ENCODE data around the gene ZBTB12.
A peak's percentile ranks its signal among the peaks of the same experiment; 100 is the strongest.
"Not testable (repeated sequence)": the region's sequence is repeated elsewhere in the genome, so short reads cannot be mapped to it uniquely, and the experiment has no call there.

ZBTB12 gene

GRCh38 chr6:31920811-31921210 lies 18.9 kb upstream of the ZBTB12 start:
- DNase-seq (ENCODE audit: low spot score): no peak

- DNase-seq (ENCODE audit: low spot score): no peak
Measured at GRCh38 chr6:31919624-31920303, 17.9 kb upstream of the ZBTB12 start.

GRCh38 chr6:31918069-31918720 lies 16.3 kb upstream of the ZBTB12 start:
- DNase-seq (ENCODE audit: low spot score): no peak

GRCh38 chr6:31915756-31916155 lies 13.9 kb upstream of the ZBTB12 start:
- DNase-seq (ENCODE audit: low spot score): no peak

GRCh38 chr6:31915351-31915750 lies 13.5 kb upstream of the ZBTB12 start:
- no peak for DNase-seq (ENCODE audit: low spot score)

GRCh38 chr6:31911826-31912585 lies 10.1 kb upstream of the ZBTB12 start:
- no peak for DNase-seq (ENCODE audit: low spot score)

- DNase-seq (ENCODE audit: low spot score): not testable (repeated sequence)
Measured at GRCh38 chr6:31909298-31909697, 7.4 kb upstream of the ZBTB12 start.

- no peak for DNase-seq (ENCODE audit: low spot score)
Measured at GRCh38 chr6:31908791-31909190, 6.9 kb upstream of the ZBTB12 start.

- not testable (repeated sequence) for DNase-seq (ENCODE audit: low spot score)
Measured at GRCh38 chr6:31908255-31908654, 6.4 kb upstream of the ZBTB12 start.

GRCh38 chr6:31907158-31907813 lies 5.4 kb upstream of the ZBTB12 start:
- DNase-seq (ENCODE audit: low spot score): no peak

- DNase-seq (ENCODE audit: low spot score): not testable (repeated sequence)
Measured at GRCh38 chr6:31906727-31907126, 4.8 kb upstream of the ZBTB12 start.

- DNase-seq (ENCODE audit: low spot score): no peak
Measured at GRCh38 chr6:31906122-31906521, 4.2 kb upstream of the ZBTB12 start.

GRCh38 chr6:31905041-31905440 lies 3.2 kb upstream of the ZBTB12 start:
- no peak for DNase-seq (ENCODE audit: low spot score)

- no peak for DNase-seq (ENCODE audit: low spot score)
Measured at GRCh38 chr6:31903957-31904356, 2.1 kb upstream of the ZBTB12 start.

GRCh38 chr6:31901415-31901952 lies 402 bp downstream of the ZBTB12 start:
- no peak for DNase-seq (ENCODE audit: low spot score)

GRCh38 chr6:31900917-31901414 lies 920 bp downstream of the ZBTB12 start:
- DNase-seq (ENCODE audit: low spot score): no peak

- no peak for DNase-seq (ENCODE audit: low spot score)
Measured at GRCh38 chr6:31899882-31900722, 1.8 kb downstream of the ZBTB12 start.

GRCh38 chr6:31899215-31899614 lies 2.7 kb downstream of the ZBTB12 start:
- no peak for DNase-seq (ENCODE audit: low spot score)

- DNase-seq (ENCODE audit: low spot score): no peak
Measured at GRCh38 chr6:31898383-31899011, 3.4 kb downstream of the ZBTB12 start.

- peak; percentile 73 for DNase-seq (ENCODE audit: low spot score)
Measured at GRCh38 chr6:31897612-31898382, 4.1 kb downstream of the ZBTB12 start, which contains the start of gene EHMT2. EHMT2 (minus strand) TSS chr6:31897698; CDS start chr6:31897677, 21 bp downstream.

Measured in kidney capillary endothelial cell (primary cell).